H1 (cell line): ENCODE results near the gene TMBIM4. TPM values are rescaled to one million over a fixed set of nuclear protein-coding genes. Genes with fewer than 3 reads are reported as not detected.

Source experiments
- CTCF ChIA-PET: fragments of 300-600 bp; sonication (Branson Sonifier 250); formaldehyde crosslinking; loops from one replicate; lab custom pipeline; 2021; ENCODE audit not compliant: partially characterized antibody; lab: Charles Lee
- POLR2A ChIA-PET: fragments of 300-600 bp; sonication (Branson Sonifier 250); formaldehyde crosslinking; loops from one replicate; lab custom pipeline; 2021; ENCODE audit warnings: inconsistent platforms; ENCODE audit not compliant: partially characterized antibody; lab: Charles Lee
- DNase-seq, 2 experiments: peaks; one replicate each; pipeline versions ENCODE4 v3.0.0 to v3.0.0-alpha.2; 2010 to 2022; ENCODE audit warnings: low spot score in 2 of 2, low read depth in 1 of 2, mixed read lengths in 1 of 2
- FAIRE-seq: peaks from 2 replicates; lab custom pipeline; 2011; peaks lifted over from hg19 to GRCh38; lab: Jason Lieb, UNC
- H2AFZ ChIP-seq: 2 replicates; pipeline ENCODE4 v1.8.1; 2012; ENCODE audit warnings: low read length, inconsistent platforms
- H2AK5ac ChIP-seq: 2 replicates; pipeline ENCODE4 v1.6.1; 2013; ENCODE audit warnings: low read depth, low read length
- H2BK120ac ChIP-seq: replicated peaks from 2 replicates; pipeline ENCODE3; 2013; ENCODE audit warnings: low read depth, low read length, inconsistent platforms
- H2BK12ac ChIP-seq: 2 replicates; pipeline ENCODE4 v1.6.1; 2013; ENCODE audit warnings: low read depth, low read length
- H2BK15ac ChIP-seq: 2 replicates; pipeline ENCODE4 v1.6.1; 2013; ENCODE audit warnings: low read length
- H2BK20ac ChIP-seq: 2 replicates; pipeline ENCODE4 v1.6.1; 2013; ENCODE audit warnings: low read length
- H2BK5ac ChIP-seq: 2 replicates; pipeline ENCODE4 v1.6.1; 2013; ENCODE audit warnings: low read depth, low read length
- H3K14ac ChIP-seq: 2 replicates; pipeline ENCODE4 v1.6.1; 2013; ENCODE audit warnings: inconsistent platforms; ENCODE audit not compliant: insufficient read length
- H3K18ac ChIP-seq: 2 replicates; pipeline ENCODE4 v1.6.1; 2013; ENCODE audit warnings: low read length; ENCODE audit errors: extremely low read depth
- H3K23ac ChIP-seq: 2 replicates; pipeline ENCODE4 v1.6.1; 2013; ENCODE audit warnings: inconsistent platforms; ENCODE audit not compliant: insufficient read length
- H3K23me2 ChIP-seq: 2 replicates; pipeline ENCODE4 v1.6.1; 2013; ENCODE audit warnings: low read depth, low read length
- H3K27ac ChIP-seq: 2 replicates; pipeline ENCODE4 v1.6.1; 2011; ENCODE audit warnings: low read depth, low read length, inconsistent platforms
- H3K27me3 ChIP-seq, 4 experiments: replicated peaks in 1 of 4; 1 replicate in 1 of 4; 2 replicates in 3 of 4; pipeline versions ENCODE4 v1.6.1 to v1.8.1; 2011 to 2013; ENCODE audit warnings: low read length in 3 of 4, mild to moderate bottlenecking in 3 of 4, inconsistent platforms in 2 of 4, mixed read lengths in 2 of 4, moderate library complexity in 1 of 4; ENCODE audit not compliant: control insufficient read depth in 3 of 4, insufficient read depth in 3 of 4; ENCODE audit errors: extremely low read depth in 1 of 4
- H3K36me3 ChIP-seq, 4 experiments: 2 replicates each; pipeline versions ENCODE4 v1.6.1 to v1.8.1; 2011 to 2013; ENCODE audit warnings: mild to moderate bottlenecking in 4 of 4, low read length in 3 of 4, moderate library complexity in 2 of 4, control low read depth in 1 of 4, inconsistent platforms in 1 of 4; ENCODE audit not compliant: insufficient read depth in 4 of 4, control insufficient read depth in 2 of 4
- H3K4ac ChIP-seq: replicated peaks from 2 replicates; pipeline ENCODE3; 2013; ENCODE audit warnings: low read length, low read depth, mixed read lengths, inconsistent platforms; ENCODE audit not compliant: insufficient read length
- H3K4me1 ChIP-seq, 4 experiments: replicated peaks in 1 of 4; 1 replicate in 1 of 4; 2 replicates in 3 of 4; pipeline versions ENCODE4 v1.6.1 to v1.8.1; 2011 to 2013; ENCODE audit warnings: low read length in 3 of 4, inconsistent platforms in 2 of 4, mixed read lengths in 1 of 4; ENCODE audit not compliant: insufficient read depth in 4 of 4, control insufficient read depth in 3 of 4
- H3K4me2 ChIP-seq, 2 experiments: 2 replicates each; pipeline versions ENCODE4 v1.6.1 to v1.8.1; 2011 to 2013; ENCODE audit warnings: low read depth in 2 of 2, low read length in 2 of 2, control low read depth in 1 of 2, inconsistent platforms in 1 of 2, mild to moderate bottlenecking in 1 of 2; ENCODE audit not compliant: insufficient read depth in 1 of 2
- H3K4me3 ChIP-seq, 4 experiments: fragments of 200-600, 300-600 bp in 1 of 4; sonication (generic), shearing (Covaris generic), sonication (Bioruptor Twin) in 1 of 4; 2 replicates each; pipeline versions ENCODE4 v1.5.1 to v1.8.1; 2011 to 2016; ENCODE audit warnings: low read length in 4 of 4, low read depth in 3 of 4, control low read depth in 2 of 4, inconsistent platforms in 2 of 4, mild to moderate bottlenecking in 2 of 4, mixed read lengths in 1 of 4, moderate library complexity in 1 of 4; ENCODE audit not compliant: insufficient read depth in 2 of 4; ENCODE audit errors: extremely low read depth in 1 of 4
- H3K56ac ChIP-seq: replicated peaks from 2 replicates; pipeline ENCODE3; 2013; ENCODE audit warnings: low read depth, mild to moderate bottlenecking, mixed read lengths, low read length, inconsistent platforms; ENCODE audit not compliant: insufficient read length
- H3K79me1 ChIP-seq: 2 replicates; pipeline ENCODE4 v1.6.1; 2013; ENCODE audit warnings: low read depth, low read length, control low read depth
- H3K79me2 ChIP-seq, 2 experiments: 2 replicates each; pipeline versions ENCODE4 v1.6.1 to v1.8.1; 2012 to 2013; ENCODE audit warnings: low read length in 2 of 2, mild to moderate bottlenecking in 2 of 2, inconsistent platforms in 1 of 2; ENCODE audit not compliant: insufficient read depth in 2 of 2, control insufficient read depth in 1 of 2
- H3K9ac ChIP-seq, 4 experiments: replicated peaks in 1 of 4; 1 replicate in 1 of 4; 2 replicates in 3 of 4; pipeline versions ENCODE4 v1.6.1 to v1.8.1; 2011 to 2013; ENCODE audit warnings: low read depth in 3 of 4, low read length in 3 of 4, control low read depth in 2 of 4, mild to moderate bottlenecking in 2 of 4, moderate library complexity in 2 of 4, inconsistent platforms in 1 of 4; ENCODE audit errors: extremely low read depth in 1 of 4
- H3K9me3 ChIP-seq, 2 experiments: 2 replicates each; pipeline versions ENCODE4 v1.6.1 to v1.8.1; 2012 to 2013; ENCODE audit warnings: mild to moderate bottlenecking in 2 of 2, moderate library complexity in 2 of 2, control low read depth in 1 of 2, inconsistent platforms in 1 of 2, low read depth in 1 of 2, low read length in 1 of 2, mixed read lengths in 1 of 2; ENCODE audit not compliant: insufficient read depth in 2 of 2
- H4K20me1 ChIP-seq, 2 experiments: replicated peaks in 1 of 2; 2 replicates each; pipeline versions ENCODE3 to v1.8.1; 2011 to 2013; ENCODE audit warnings: inconsistent platforms in 2 of 2, low read length in 2 of 2, mild to moderate bottlenecking in 1 of 2; ENCODE audit not compliant: insufficient read depth in 2 of 2, control insufficient read depth in 1 of 2
- H4K5ac ChIP-seq: 2 replicates; pipeline ENCODE4 v1.6.1; 2013; ENCODE audit warnings: low read length, low read depth, mixed read lengths, inconsistent platforms; ENCODE audit not compliant: insufficient read length
- H4K8ac ChIP-seq: 2 replicates; pipeline ENCODE4 v1.8.0; 2013; ENCODE audit warnings: mild to moderate bottlenecking, moderate library complexity, low read length, inconsistent platforms; ENCODE audit not compliant: insufficient read depth; ENCODE audit errors: extremely low read depth
- H4K91ac ChIP-seq: replicated peaks from 2 replicates; pipeline ENCODE3; 2013; ENCODE audit warnings: low read length, mixed read lengths, inconsistent platforms; ENCODE audit not compliant: insufficient read length
- EGR1 ChIP-seq: IDR thresholded peaks from 2 replicates; pipeline ENCODE4 v1.6.1; 2011; ENCODE audit warnings: low read depth, low read length, borderline replicate concordance
- HDAC6 ChIP-seq: IDR thresholded peaks from one replicate; pipeline ENCODE4 v1.7.1; 2012; ENCODE audit warnings: low read depth, mild to moderate bottlenecking, inconsistent platforms, low read length, moderate library complexity
- JUN ChIP-seq: IDR thresholded peaks from 2 replicates; pipeline ENCODE4 v1.6.1; 2011; ENCODE audit warnings: low read depth, mild to moderate bottlenecking, improper control_type of control experiment, low read length
- SP4 ChIP-seq: IDR thresholded peaks from 2 replicates; pipeline ENCODE4 v1.6.1; 2012; ENCODE audit warnings: low read length, inconsistent platforms
- SRF ChIP-seq: IDR thresholded peaks from 2 replicates; pipeline ENCODE4 v1.6.1; 2011; ENCODE audit warnings: mild to moderate bottlenecking, low read depth, low read length, moderate library complexity
- WGBS, 2 experiments: shearing (Covaris generic) in 1 of 2; methylation state at CpG; one replicate each; pipeline versions ENCODE4 v1.1.6 to v1.1.7; 2013 to 2015; ENCODE audit warnings: low lambda C conversion rate in 2 of 2, mixed read lengths in 2 of 2, inconsistent platforms in 1 of 2, low coverage in 1 of 2, missing lambda C conversion rate in 1 of 2; ENCODE audit not compliant: insufficient replicate concordance in 2 of 2, insufficient coverage in 1 of 2, insufficient read length in 1 of 2; ENCODE audit errors: extremely low coverage in 1 of 2, missing lambda C conversion rate in 1 of 2; 5-methylcytosine and 5-hydroxymethylcytosine counted together
- polyA plus RNA-seq, 7 experiments: library from polyadenylated mRNA; depleted of rRNA in 3 of 7; stranded (reverse) in 5 of 7; unstranded in 2 of 7; fragments of >200 nt in 5 of 7; fragments of 200-250 nt in 2 of 7; gene quantifications; 1 replicate in 5 of 7; 2 replicates in 1 of 7; 4 replicates in 1 of 7; pipeline versions ENCODE4 v1.2.1 to v1.2.3, GENCODE V29; 2011 to 2013; ENCODE audit warnings: missing spikeins in 2 of 7, mixed read lengths in 2 of 7
- total RNA-seq: library from RNA; stranded (reverse); fragmentation: NEBNext Ultra II Directional; extraction: Animal tissue kit (Norgen Biotek cat#: 25700); gene quantifications from 2 replicates; pipeline ENCODE4 v1.2.1, GENCODE V29; 2021

TMBIM4 gene
- total and polyA plus RNA-seq, 2 of the 8 experiments (the other 6 are each of a cell fraction or from before 2014, with no cell fraction given): 12.8 to 46.6 TPM

DNA sequence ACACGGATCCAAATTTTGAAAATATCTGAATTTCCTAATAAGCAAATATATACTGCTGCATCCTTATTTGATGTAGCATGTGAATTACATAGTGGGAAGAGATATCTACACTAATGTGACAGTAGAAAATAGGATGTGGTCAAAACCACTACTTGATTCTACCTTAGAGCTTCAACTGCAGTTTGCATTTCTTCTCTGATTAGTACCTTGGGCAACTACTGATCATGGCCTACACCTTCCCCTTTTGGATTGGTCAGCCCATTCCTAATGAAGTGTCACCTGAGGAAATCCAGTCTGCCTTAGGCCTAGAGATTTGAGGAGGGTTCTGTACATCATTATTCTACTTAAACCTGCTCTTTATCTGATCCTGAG, 49.9 kb downstream of the TMBIM4 start:
- ChIA-PET CTCF (interaction anchor here (0.6 to 6.0 kb wide), 5 partner anchors 10 to 902 kb away, joined by 3 to 41 read pairs (median 3); no protein-coding TSS in a partner anchor), POLR2A (interaction anchor here (1.0 to 1.6 kb wide), 2 partner anchors 28 to 50 kb away, joined by 3 to 4 read pairs; partner anchors contain the start of gene TMBIM4)
- Histone ChIP-seq H3K27me3 (no peaks in the 10 kb centered on the region), H2BK15ac (no peak overlapping the region), H2BK120ac (no peak overlapping the region), H2AK5ac (no peak overlapping the region), H3K14ac (no peak overlapping the region), H4K5ac (no peak overlapping the region), H2BK20ac (no peak overlapping the region), H3K79me2 (no peaks in the 10 kb centered on the region), H4K91ac (no peak overlapping the region), H4K20me1 (peaks cover 1 to 2% of the 10 kb centered on the region in 2 experiments), H3K4me3 (no peak overlapping the region), H3K79me1 (no peaks in the 10 kb centered on the region), H3K18ac (no peak overlapping the region), H2AFZ (no peak overlapping the region), H3K4ac (no peak overlapping the region), H3K27ac (no peak overlapping the region), H3K56ac (no peak overlapping the region), H2BK12ac (no peak overlapping the region), H4K8ac (no peak overlapping the region), H3K9me3 (no peaks in the 10 kb centered on the region), H3K23ac (no peak overlapping the region), H2BK5ac (no peak overlapping the region), H3K4me1 (no peaks in the 10 kb centered on the region), H3K4me2 (no peak overlapping the region), H3K9ac (no peak overlapping the region), H3K23me2 (no peaks in the 10 kb centered on the region), H3K36me3 (peaks cover 0 to 23% (median 3%) of the 10 kb centered on the region in 4 experiments; a peak in 4 of 8 replicates)
- DNase-seq (no peak), FAIRE-seq (no peak)
- WGBS, 2 experiments: 94% methylated on average over 1 of the region's 1 CpG; no CpG with 5 or more reads in 1 of the 2 experiments
- TF ChIP-seq HDAC6 (no peak), SP4 (no peak), JUN (no peak), EGR1 (no peak), SRF (no peak)
